H9 (cell line): ENCODE measurements around the gene OOSP4B. TPM values are rescaled to one million over a fixed set of nuclear protein-coding genes. Genes with fewer than 3 reads are reported as not detected.

Source experiments
- DNase-seq: peaks from one replicate; pipeline ENCODE4 v3.0.0-alpha.2; 2017
- H2AFZ ChIP-seq: one replicate; pipeline ENCODE4 v1.6.1; 2013; ENCODE audit warnings: mild to moderate bottlenecking, low read length, control low read depth, moderate library complexity
- H2AK5ac ChIP-seq: 2 replicates; pipeline ENCODE4 v1.6.1; 2013; ENCODE audit warnings: low read length, control low read depth, mixed read lengths; ENCODE audit not compliant: insufficient read length
- H2BK120ac ChIP-seq: one replicate; pipeline ENCODE4 v1.6.1; 2013; ENCODE audit warnings: low read depth, mild to moderate bottlenecking, low read length, control low read depth, inconsistent platforms; ENCODE audit not compliant: poor library complexity, severe bottlenecking
- H2BK12ac ChIP-seq: 2 replicates; pipeline ENCODE4 v1.6.1; 2013; ENCODE audit warnings: low read length, control low read depth, mixed read lengths, low read depth; ENCODE audit not compliant: insufficient read length
- H2BK15ac ChIP-seq: 2 replicates; pipeline ENCODE4 v1.6.1; 2013; ENCODE audit warnings: low read depth, low read length, control low read depth
- H2BK20ac ChIP-seq: one replicate; pipeline ENCODE4 v1.6.1; 2013; ENCODE audit warnings: low read depth, mild to moderate bottlenecking, low read length, control low read depth, inconsistent platforms; ENCODE audit not compliant: poor library complexity, severe bottlenecking
- H2BK5ac ChIP-seq: 2 replicates; pipeline ENCODE4 v1.6.1; 2013; ENCODE audit warnings: low read length, control low read depth, mixed read lengths; ENCODE audit not compliant: insufficient read length
- H3K14ac ChIP-seq: 2 replicates; pipeline ENCODE4 v1.6.1; 2013; ENCODE audit warnings: low read length, control low read depth; ENCODE audit not compliant: insufficient read depth
- H3K18ac ChIP-seq: 2 replicates; pipeline ENCODE4 v1.6.1; 2013; ENCODE audit warnings: low read depth, mild to moderate bottlenecking, mixed read lengths, low read length, control low read depth; ENCODE audit not compliant: insufficient read length
- H3K23ac ChIP-seq: 2 replicates; pipeline ENCODE4 v1.6.1; 2013; ENCODE audit warnings: low read length, control low read depth, mixed read lengths, low read depth; ENCODE audit not compliant: insufficient read length
- H3K23me2 ChIP-seq: 2 replicates; pipeline ENCODE4 v1.6.1; 2013; ENCODE audit warnings: low read depth, mild to moderate bottlenecking, mixed read lengths, low read length, control low read depth; ENCODE audit not compliant: insufficient read length, poor library complexity, severe bottlenecking
- H3K27ac ChIP-seq: 2 replicates; pipeline ENCODE4 v1.5.1; 2013; ENCODE audit warnings: low read length, control low read depth, mixed read lengths, low read depth; ENCODE audit not compliant: insufficient read length
- H3K27me3 ChIP-seq: 2 replicates; pipeline ENCODE4 v1.6.1; 2013; ENCODE audit warnings: low read length, control low read depth, inconsistent platforms; ENCODE audit not compliant: insufficient read depth
- H3K4ac ChIP-seq: 2 replicates; pipeline ENCODE4 v1.6.1; 2013; ENCODE audit warnings: low read depth, mild to moderate bottlenecking, control low read depth, inconsistent platforms, low read length, moderate library complexity
- H3K4me1 ChIP-seq: 2 replicates; pipeline ENCODE4 v1.6.1; 2013; ENCODE audit warnings: low read length, control low read depth, inconsistent platforms; ENCODE audit not compliant: insufficient read depth
- H3K4me2 ChIP-seq: 2 replicates; pipeline ENCODE4 v1.6.1; 2013; ENCODE audit warnings: low read length, control low read depth, mixed read lengths; ENCODE audit not compliant: insufficient read length, insufficient read depth
- H3K56ac ChIP-seq: 2 replicates; pipeline ENCODE4 v1.6.1; 2013; ENCODE audit warnings: low read depth, mild to moderate bottlenecking, mixed read lengths, low read length, control low read depth; ENCODE audit not compliant: insufficient read length
- H3K79me1 ChIP-seq: 2 replicates; pipeline ENCODE4 v1.6.1; 2013; ENCODE audit warnings: low read depth, mild to moderate bottlenecking, moderate library complexity, low read length, control low read depth, inconsistent platforms; ENCODE audit not compliant: insufficient read depth, poor library complexity, severe bottlenecking
- H3K79me2 ChIP-seq: 2 replicates; pipeline ENCODE4 v1.6.1; 2013; ENCODE audit warnings: low read length, control low read depth, inconsistent platforms; ENCODE audit not compliant: insufficient read depth
- H3K9ac ChIP-seq: 2 replicates; pipeline ENCODE4 v1.6.1; 2013; ENCODE audit warnings: low read length, control low read depth, mixed read lengths; ENCODE audit not compliant: insufficient read length; ENCODE audit errors: extremely low read depth
- H3K9me3 ChIP-seq: one replicate; pipeline ENCODE4 v1.6.1; 2013; ENCODE audit warnings: low read depth, low read length, inconsistent platforms; ENCODE audit not compliant: control insufficient read depth
- H3T11ph ChIP-seq: one replicate; pipeline ENCODE4 v1.6.1; 2013; ENCODE audit warnings: mild to moderate bottlenecking, low read length, control low read depth, inconsistent platforms
- H4K20me1 ChIP-seq: one replicate; pipeline ENCODE4 v1.6.1; 2013; ENCODE audit not compliant: control insufficient read depth, insufficient read length, insufficient read depth
- H4K5ac ChIP-seq: 2 replicates; pipeline ENCODE4 v1.6.1; 2013; ENCODE audit warnings: low read depth, mild to moderate bottlenecking, mixed read lengths, low read length, control low read depth; ENCODE audit not compliant: insufficient read length
- H4K8ac ChIP-seq: replicated peaks from 2 replicates; pipeline ENCODE4 v1.6.1; 2013; ENCODE audit warnings: low read length, control low read depth, mixed read lengths, low read depth; ENCODE audit not compliant: insufficient read length
- H4K91ac ChIP-seq: 2 replicates; pipeline ENCODE4 v1.6.1; 2013; ENCODE audit warnings: low read depth, mild to moderate bottlenecking, moderate library complexity, mixed read lengths, low read length, control low read depth; ENCODE audit not compliant: insufficient read length
- H3K27ac Mint-ChIP-seq, 3 experiments: 2 replicates in 2 of 3; 3 replicates in 1 of 3; pipeline ENCODE4 v1.8.0; 2020 to 2021; ENCODE audit warnings: mixed read lengths in 3 of 3, mild to moderate bottlenecking in 1 of 3, moderate library complexity in 1 of 3
- H3K27me3 Mint-ChIP-seq: 2 replicates; pipeline ENCODE4 v1.8.0; 2021; ENCODE audit warnings: low read depth, mild to moderate bottlenecking, moderate library complexity, mixed read lengths
- H3K36me3 Mint-ChIP-seq, 3 experiments: 2 replicates in 2 of 3; 3 replicates in 1 of 3; pipeline ENCODE4 v1.8.0; 2020 to 2021; ENCODE audit warnings: low read depth in 3 of 3, mixed read lengths in 3 of 3; ENCODE audit not compliant: insufficient read depth in 1 of 3
- H3K4me1 Mint-ChIP-seq, 2 experiments: 2 replicates each; pipeline ENCODE4 v1.8.0; 2020; ENCODE audit warnings: mixed read lengths in 2 of 2
- H3K4me3 Mint-ChIP-seq, 2 experiments: 2 replicates in 1 of 2; 3 replicates in 1 of 2; pipeline ENCODE4 v1.8.0; 2020 to 2021; ENCODE audit warnings: mild to moderate bottlenecking in 2 of 2, mixed read lengths in 2 of 2, moderate library complexity in 1 of 2
- H3K9me3 Mint-ChIP-seq, 2 experiments: 2 replicates in 1 of 2; 3 replicates in 1 of 2; pipeline ENCODE4 v1.8.0; 2020; ENCODE audit warnings: mild to moderate bottlenecking in 2 of 2, mixed read lengths in 2 of 2, moderate library complexity in 1 of 2
- WGBS: extraction: QIAGEN DNeasy Blood & Tissue Kit; methylation state at CpG from one replicate; pipeline ENCODE4 v1.1.7; 2013; ENCODE audit warnings: missing lambda C conversion rate, low lambda C conversion rate, mixed read lengths; ENCODE audit not compliant: insufficient read length; ENCODE audit errors: extremely low coverage; 5-methylcytosine and 5-hydroxymethylcytosine counted together
- total RNA-seq: library from RNA; stranded (reverse); gene quantifications from 2 replicates; pipeline ENCODE4 v1.2.1, GENCODE V29; 2021
- TF ChIP-seq, protein P1 (sequence below): fragments of 200-600 bp; sonication (generic); conservative IDR thresholded peaks from 3 replicates; pipeline ENCODE4 v1.8.0; 2021; ENCODE audit warnings: antibody characterized with exemption, mild to moderate bottlenecking

The OOSP4B gene
- total RNA-seq, 1 experiment from 2014 or later: not detected

DNA sequence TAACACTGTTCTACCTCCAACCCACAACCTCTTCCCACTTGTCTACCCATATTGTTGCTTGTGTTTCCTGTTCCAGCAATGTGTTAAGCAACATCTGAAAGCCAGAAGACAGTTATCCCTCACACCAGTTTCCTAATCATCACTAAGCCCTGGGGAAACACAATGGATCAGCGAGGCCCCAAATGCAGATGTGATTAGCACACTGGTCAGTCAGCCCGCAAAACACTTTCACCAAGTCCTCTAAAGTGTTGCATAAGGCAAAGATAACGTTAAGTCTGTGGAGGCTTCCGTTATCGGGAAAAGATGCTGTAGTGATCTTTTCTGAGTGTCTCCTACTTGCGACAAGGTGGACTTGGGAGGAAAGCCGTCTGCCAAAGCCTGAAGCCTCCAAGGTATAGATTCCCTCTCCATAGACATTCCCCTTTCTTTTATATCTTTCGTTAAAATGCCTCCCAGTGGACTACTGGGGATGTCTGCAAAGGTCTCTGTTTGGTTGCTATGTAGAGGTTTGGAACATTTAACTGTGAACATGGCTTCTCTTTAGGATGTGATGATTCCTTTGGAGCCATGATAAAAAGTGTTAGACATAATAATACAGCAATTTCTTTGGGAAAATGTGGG is 39.5 kb downstream of the OOSP4B start, which contains the start of gene MS4A3:
MS4A3 (plus strand) TSS at position 317 of the 621 bp plus-strand sequence. CDS start 4,496 bp downstream, outside the sequence.
- H3K27ac Mint-ChIP-seq: peak within 1 kb of the TSS in 1 of 3 experiments; percentile 3; a peak in 4 of 7 replicates
- H3K36me3 Mint-ChIP-seq: peaks cover 0 to 2% (median 0%) of the 10 kb centered on the region in 3 experiments; a peak in 1 of 7 replicates
- WGBS: no CpG with 5 or more reads among the region's 8 CpGs

More for the DNA sequence above, 39.5 kb downstream of the OOSP4B start, which contains the start of gene MS4A3:
- DNase-seq: no peak
- no peak within 1 kb of the TSS for H3K14ac ChIP-seq
- H2AFZ ChIP-seq: no peak within 1 kb of the TSS
- H4K91ac ChIP-seq: no peak within 1 kb of the TSS
- H4K8ac ChIP-seq: no peak within 1 kb of the TSS
- H3K18ac ChIP-seq: no peak within 1 kb of the TSS
- H3T11ph ChIP-seq: no peak within 1 kb of the TSS
- no peaks in the 10 kb centered on the region; the same call in 1 of the 2 replicates for H3K27me3 ChIP-seq
- H2BK5ac ChIP-seq: no peak within 1 kb of the TSS
- H3K9me3 ChIP-seq: no peaks in the 10 kb centered on the region
- H2AK5ac ChIP-seq: no peak within 1 kb of the TSS
- H3K27ac ChIP-seq: no peak within 1 kb of the TSS
- H2BK20ac ChIP-seq: no peak within 1 kb of the TSS
- H2BK15ac ChIP-seq: no peak within 1 kb of the TSS
- H2BK12ac ChIP-seq: no peak within 1 kb of the TSS
- H3K9ac ChIP-seq: no peak within 1 kb of the TSS
- H2BK120ac ChIP-seq: no peak within 1 kb of the TSS
- Mint-ChIP-seq H3K4me1 (peaks cover 10 to 14% of the 10 kb centered on the region in 2 experiments), H3K9me3 (peaks cover 4 to 8% of the 10 kb centered on the region in 2 experiments; a peak in 3 of 5 replicates), H3K27me3 (no peaks in the 10 kb centered on the region), H3K4me3 (no peak within 1 kb of the TSS)
- no peak within 1 kb of the TSS for H3K23ac ChIP-seq
- H3K4me2 ChIP-seq: no peak within 1 kb of the TSS
- no peaks in the 10 kb centered on the region for H3K79me2 ChIP-seq
- no peaks in the 10 kb centered on the region for H4K20me1 ChIP-seq
- H3K4ac ChIP-seq: no peak within 1 kb of the TSS
- no peaks in the 10 kb centered on the region for H3K23me2 ChIP-seq
- H3K56ac ChIP-seq: no peak within 1 kb of the TSS
- no peaks in the 10 kb centered on the region for H3K79me1 ChIP-seq
- TF ChIP-seq, protein P1, sequence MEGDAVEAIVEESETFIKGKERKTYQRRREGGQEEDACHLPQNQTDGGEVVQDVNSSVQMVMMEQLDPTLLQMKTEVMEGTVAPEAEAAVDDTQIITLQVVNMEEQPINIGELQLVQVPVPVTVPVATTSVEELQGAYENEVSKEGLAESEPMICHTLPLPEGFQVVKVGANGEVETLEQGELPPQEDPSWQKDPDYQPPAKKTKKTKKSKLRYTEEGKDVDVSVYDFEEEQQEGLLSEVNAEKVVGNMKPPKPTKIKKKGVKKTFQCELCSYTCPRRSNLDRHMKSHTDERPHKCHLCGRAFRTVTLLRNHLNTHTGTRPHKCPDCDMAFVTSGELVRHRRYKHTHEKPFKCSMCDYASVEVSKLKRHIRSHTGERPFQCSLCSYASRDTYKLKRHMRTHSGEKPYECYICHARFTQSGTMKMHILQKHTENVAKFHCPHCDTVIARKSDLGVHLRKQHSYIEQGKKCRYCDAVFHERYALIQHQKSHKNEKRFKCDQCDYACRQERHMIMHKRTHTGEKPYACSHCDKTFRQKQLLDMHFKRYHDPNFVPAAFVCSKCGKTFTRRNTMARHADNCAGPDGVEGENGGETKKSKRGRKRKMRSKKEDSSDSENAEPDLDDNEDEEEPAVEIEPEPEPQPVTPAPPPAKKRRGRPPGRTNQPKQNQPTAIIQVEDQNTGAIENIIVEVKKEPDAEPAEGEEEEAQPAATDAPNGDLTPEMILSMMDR: no peak
- H3K4me1 ChIP-seq: no peaks in the 10 kb centered on the region
- no peak within 1 kb of the TSS for H4K5ac ChIP-seq
